HEK293 (cell line): ENCODE data around the gene KNG1.

Experiments used
- CTCF ChIA-PET: fragments of 350-600 bp; formaldehyde crosslinking; extraction: SDS; loops from one replicate; lab custom pipeline; 2021; ENCODE audit warnings: antibody characterized with exemption; lab: Yijun Ruan, JAX
- POLR2A ChIA-PET: fragments of 300-600 bp; formaldehyde crosslinking; extraction: SDS; loops from one replicate; lab custom pipeline; 2020; ENCODE audit warnings: antibody characterized with exemption, inconsistent platforms; lab: Yijun Ruan, JAX
- H3K27ac ChIP-seq: fragments of 200-500 bp; sonication (Bioruptor generic); 2 replicates; pipeline ENCODE4 v1.5.1; 2014; ENCODE audit warnings: low read depth, low read length, control low read depth, inconsistent platforms; ENCODE audit errors: extremely low read depth
- H3K36me3 ChIP-seq, 2 experiments: fragments of 200-500 bp in 1 of 2; sonication (Bioruptor generic) in 1 of 2; 1 replicate in 1 of 2; 2 replicates in 1 of 2; pipeline ENCODE4 v1.5.1; 2014 to 2017; ENCODE audit warnings: inconsistent platforms in 2 of 2, low read length in 2 of 2; ENCODE audit not compliant: control insufficient read depth in 2 of 2, insufficient read depth in 1 of 2
- H3K4me1 ChIP-seq: fragments of 200-500 bp; sonication (Bioruptor generic); 2 replicates; pipeline ENCODE4 v1.5.1; 2014; ENCODE audit warnings: mild to moderate bottlenecking, low read length, inconsistent platforms; ENCODE audit not compliant: control insufficient read depth, insufficient read depth
- H3K4me3 ChIP-seq: 2 replicates; pipeline ENCODE4 v1.5.1; 2011; ENCODE audit warnings: low read depth, mild to moderate bottlenecking, control low read depth, low read length, moderate library complexity
- H3K9me3 ChIP-seq: fragments of 200-500 bp; sonication (Bioruptor generic); 2 replicates; pipeline ENCODE4 v1.5.1; 2014; ENCODE audit warnings: low read depth, low read length, inconsistent platforms; ENCODE audit not compliant: control insufficient read depth, insufficient read depth
- GFI1B ChIP-seq: fragments of 450-650 bp; formaldehyde crosslinking; IDR thresholded peaks from 2 replicates; pipeline ENCODE4 v1.5.1; 2016; ENCODE audit warnings: missing biosample characterization, missing genetic modification characterization
- HOXC10 ChIP-seq: sonication (generic); formaldehyde crosslinking; IDR thresholded peaks from 2 replicates; pipeline ENCODE4 v1.8.1; 2023; ENCODE audit warnings: mild to moderate bottlenecking, missing genetic modification reagents
- KLF1 ChIP-seq: fragments of 450-650 bp; formaldehyde crosslinking; IDR thresholded peaks from 2 replicates; pipeline ENCODE4 v1.5.1; 2016; ENCODE audit warnings: missing biosample characterization, missing genetic modification characterization
- WT1 ChIP-seq: fragments of 450-650 bp; formaldehyde crosslinking; IDR thresholded peaks from 2 replicates; pipeline ENCODE4 v1.5.1; 2016; ENCODE audit warnings: missing biosample characterization, missing genetic modification characterization
- ZBTB17 ChIP-seq: fragments of 450-650 bp; formaldehyde crosslinking; IDR thresholded peaks from 2 replicates; pipeline ENCODE4 v1.5.1; 2016; ENCODE audit warnings: missing biosample characterization, missing genetic modification characterization
- ZNF112 ChIP-seq: fragments of 450-650 bp; formaldehyde crosslinking; IDR thresholded peaks from 2 replicates; pipeline ENCODE4 v1.5.0; 2017; ENCODE audit warnings: missing biosample characterization, missing genetic modification characterization
- ZNF121 ChIP-seq: fragments of 450-650 bp; formaldehyde crosslinking; IDR thresholded peaks from 2 replicates; pipeline ENCODE4 v1.5.1; 2016; ENCODE audit warnings: missing biosample characterization, missing genetic modification characterization
- ZNF138 ChIP-seq: fragments of 450-650 bp; formaldehyde crosslinking; IDR thresholded peaks from 2 replicates; pipeline ENCODE4 v1.5.1; 2016; ENCODE audit warnings: missing biosample characterization, missing genetic modification characterization, borderline replicate concordance
- ZNF184 ChIP-seq: fragments of 450-650 bp; IDR thresholded peaks from 2 replicates; pipeline ENCODE4 v1.5.1; 2018; ENCODE audit warnings: missing biosample characterization, mild to moderate bottlenecking, missing genetic modification characterization
- ZNF202 ChIP-seq: fragments of 450-650 bp; formaldehyde crosslinking; IDR thresholded peaks from 2 replicates; pipeline ENCODE4 v1.5.1; 2016; ENCODE audit warnings: missing biosample characterization, missing genetic modification characterization, borderline replicate concordance
- ZNF280D ChIP-seq: fragments of 450-650 bp; formaldehyde crosslinking; IDR thresholded peaks from 2 replicates; pipeline ENCODE4 v1.5.1; 2016; ENCODE audit warnings: missing biosample characterization, missing genetic modification characterization
- ZNF341 ChIP-seq: fragments of 450-650 bp; formaldehyde crosslinking; IDR thresholded peaks from 2 replicates; pipeline ENCODE4; 2016; ENCODE audit warnings: low read depth, missing biosample characterization, missing genetic modification characterization
- ZNF350 ChIP-seq: fragments of 450-650 bp; formaldehyde crosslinking; IDR thresholded peaks from 2 replicates; pipeline ENCODE4 v1.5.0; 2017; ENCODE audit warnings: missing biosample characterization, mild to moderate bottlenecking, missing genetic modification characterization
- ZNF558 ChIP-seq: fragments of 450-650 bp; formaldehyde crosslinking; IDR thresholded peaks from 2 replicates; pipeline ENCODE4 v1.5.1; 2016; ENCODE audit warnings: missing biosample characterization, missing genetic modification characterization
- ZNF600 ChIP-seq: fragments of 450-650 bp; formaldehyde crosslinking; IDR thresholded peaks from 2 replicates; pipeline ENCODE4 v1.5.1; 2016; ENCODE audit warnings: missing biosample characterization, missing genetic modification characterization
- ZNF624 ChIP-seq: fragments of 450-650 bp; formaldehyde crosslinking; IDR thresholded peaks from 2 replicates; pipeline ENCODE4 v1.5.1; 2017; ENCODE audit warnings: missing biosample characterization, missing genetic modification characterization
- ZNF654 ChIP-seq: fragments of 450-650 bp; formaldehyde crosslinking; IDR thresholded peaks from 2 replicates; pipeline ENCODE4 v1.5.1; 2016; ENCODE audit warnings: low read depth, missing biosample characterization, missing genetic modification characterization
- ZNF768 ChIP-seq: fragments of 450-650 bp; formaldehyde crosslinking; IDR thresholded peaks from 2 replicates; pipeline ENCODE4 v1.5.1; 2018; ENCODE audit warnings: missing biosample characterization, mild to moderate bottlenecking, missing genetic modification characterization
- ZSCAN18 ChIP-seq: fragments of 450-650 bp; formaldehyde crosslinking; IDR thresholded peaks from 2 replicates; pipeline ENCODE4 v1.5.1; 2016; ENCODE audit warnings: missing biosample characterization, missing genetic modification characterization
- ZSCAN5A ChIP-seq: fragments of 450-650 bp; formaldehyde crosslinking; IDR thresholded peaks from 2 replicates; pipeline ENCODE4 v1.5.1; 2016; ENCODE audit warnings: missing biosample characterization, missing genetic modification characterization
- TF ChIP-seq, protein P1 (sequence below): fragments of 450-650 bp; formaldehyde crosslinking; IDR thresholded peaks from 2 replicates; pipeline ENCODE4 v1.5.1; 2017; ENCODE audit warnings: missing biosample characterization, missing genetic modification characterization
- TF ChIP-seq, protein P2 (sequence below): fragments of 450-650 bp; formaldehyde crosslinking; IDR thresholded peaks from 2 replicates; pipeline ENCODE4 v1.5.1; 2017; ENCODE audit warnings: missing biosample characterization, missing genetic modification characterization
- TF ChIP-seq, protein P3 (sequence below): fragments of 450-650 bp; formaldehyde crosslinking; IDR thresholded peaks from 2 replicates; pipeline ENCODE4 v1.5.1; 2016; ENCODE audit warnings: missing biosample characterization, missing genetic modification characterization

Gene KNG1

GRCh38 chr3:186705882-186706780, 11.0 kb upstream of the KNG1 start (continued):
- TF ChIP-seq ZNF202 (tag by site-specific recombination) (no peak), ZNF341 (no peak), ZSCAN18 (tag by site-specific recombination) (no peak)

GRCh38 chr3:186708983-186709679, 8.0 kb upstream of the KNG1 start:
- ChIA-PET CTCF (interaction anchor here (0.6 to 0.7 kb wide), 3 partner anchors 92 to 998 kb away, joined by 3 read pairs; no protein-coding TSS in a partner anchor), POLR2A (no interaction called here)
- TF ChIP-seq ZNF280D (tag by site-specific recombination) = no peak
- TF ChIP-seq ZNF350 (tag by site-specific recombination) = no peak
- no peak for TF ChIP-seq ZNF768
- TF ChIP-seq, protein P1, sequence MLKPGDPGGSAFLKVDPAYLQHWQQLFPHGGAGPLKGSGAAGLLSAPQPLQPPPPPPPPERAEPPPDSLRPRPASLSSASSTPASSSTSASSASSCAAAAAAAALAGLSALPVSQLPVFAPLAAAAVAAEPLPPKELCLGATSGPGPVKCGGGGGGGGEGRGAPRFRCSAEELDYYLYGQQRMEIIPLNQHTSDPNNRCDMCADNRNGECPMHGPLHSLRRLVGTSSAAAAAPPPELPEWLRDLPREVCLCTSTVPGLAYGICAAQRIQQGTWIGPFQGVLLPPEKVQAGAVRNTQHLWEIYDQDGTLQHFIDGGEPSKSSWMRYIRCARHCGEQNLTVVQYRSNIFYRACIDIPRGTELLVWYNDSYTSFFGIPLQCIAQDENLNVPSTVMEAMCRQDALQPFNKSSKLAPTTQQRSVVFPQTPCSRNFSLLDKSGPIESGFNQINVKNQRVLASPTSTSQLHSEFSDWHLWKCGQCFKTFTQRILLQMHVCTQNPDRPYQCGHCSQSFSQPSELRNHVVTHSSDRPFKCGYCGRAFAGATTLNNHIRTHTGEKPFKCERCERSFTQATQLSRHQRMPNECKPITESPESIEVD (tag by site-specific recombination) = no peak
- TF ChIP-seq, protein P2, sequence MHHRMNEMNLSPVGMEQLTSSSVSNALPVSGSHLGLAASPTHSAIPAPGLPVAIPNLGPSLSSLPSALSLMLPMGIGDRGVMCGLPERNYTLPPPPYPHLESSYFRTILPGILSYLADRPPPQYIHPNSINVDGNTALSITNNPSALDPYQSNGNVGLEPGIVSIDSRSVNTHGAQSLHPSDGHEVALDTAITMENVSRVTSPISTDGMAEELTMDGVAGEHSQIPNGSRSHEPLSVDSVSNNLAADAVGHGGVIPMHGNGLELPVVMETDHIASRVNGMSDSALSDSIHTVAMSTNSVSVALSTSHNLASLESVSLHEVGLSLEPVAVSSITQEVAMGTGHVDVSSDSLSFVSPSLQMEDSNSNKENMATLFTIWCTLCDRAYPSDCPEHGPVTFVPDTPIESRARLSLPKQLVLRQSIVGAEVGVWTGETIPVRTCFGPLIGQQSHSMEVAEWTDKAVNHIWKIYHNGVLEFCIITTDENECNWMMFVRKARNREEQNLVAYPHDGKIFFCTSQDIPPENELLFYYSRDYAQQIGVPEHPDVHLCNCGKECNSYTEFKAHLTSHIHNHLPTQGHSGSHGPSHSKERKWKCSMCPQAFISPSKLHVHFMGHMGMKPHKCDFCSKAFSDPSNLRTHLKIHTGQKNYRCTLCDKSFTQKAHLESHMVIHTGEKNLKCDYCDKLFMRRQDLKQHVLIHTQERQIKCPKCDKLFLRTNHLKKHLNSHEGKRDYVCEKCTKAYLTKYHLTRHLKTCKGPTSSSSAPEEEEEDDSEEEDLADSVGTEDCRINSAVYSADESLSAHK (tag by site-specific recombination) = no peak
- TF ChIP-seq ZNF112 (tag by site-specific recombination) = no peak
- no peak for TF ChIP-seq ZNF184 (tag by site-specific recombination)
- TF ChIP-seq ZNF138 (tag by site-specific recombination) = no peak
- TF ChIP-seq ZNF558 = no peak
- TF ChIP-seq, protein P3, sequence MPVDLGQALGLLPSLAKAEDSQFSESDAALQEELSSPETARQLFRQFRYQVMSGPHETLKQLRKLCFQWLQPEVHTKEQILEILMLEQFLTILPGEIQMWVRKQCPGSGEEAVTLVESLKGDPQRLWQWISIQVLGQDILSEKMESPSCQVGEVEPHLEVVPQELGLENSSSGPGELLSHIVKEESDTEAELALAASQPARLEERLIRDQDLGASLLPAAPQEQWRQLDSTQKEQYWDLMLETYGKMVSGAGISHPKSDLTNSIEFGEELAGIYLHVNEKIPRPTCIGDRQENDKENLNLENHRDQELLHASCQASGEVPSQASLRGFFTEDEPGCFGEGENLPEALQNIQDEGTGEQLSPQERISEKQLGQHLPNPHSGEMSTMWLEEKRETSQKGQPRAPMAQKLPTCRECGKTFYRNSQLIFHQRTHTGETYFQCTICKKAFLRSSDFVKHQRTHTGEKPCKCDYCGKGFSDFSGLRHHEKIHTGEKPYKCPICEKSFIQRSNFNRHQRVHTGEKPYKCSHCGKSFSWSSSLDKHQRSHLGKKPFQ = no peak
- TF ChIP-seq ZNF121 (tag by site-specific recombination) = no peak
- no peak for TF ChIP-seq HOXC10 (CRISPR knock-in tag)
- no peak for TF ChIP-seq ZNF654
- TF ChIP-seq ZNF624 (tag by site-specific recombination) = no peak
- TF ChIP-seq ZNF600 (tag by site-specific recombination) = no peak
- TF ChIP-seq ZSCAN5A = no peak
- no peak for TF ChIP-seq WT1
- no peak for TF ChIP-seq GFI1B
- no peak for TF ChIP-seq ZBTB17 (tag by site-specific recombination)
- TF ChIP-seq KLF1 (tag by site-specific recombination) = no peak
- Histone ChIP-seq H3K27ac (no peak overlapping the region), H3K9me3 (no peaks in the 10 kb centered on the region), H3K36me3 (no peaks in the 10 kb centered on the region), H3K4me3 (no peak overlapping the region), H3K4me1 (no peaks in the 10 kb centered on the region)
